ENCODE data around the gene LARGE1. TPM values are rescaled to one million over a fixed set of nuclear protein-coding genes. Genes with fewer than 3 reads are reported as not detected.

LARGE1 gene
- total RNA-seq, 1 experiment from 2014 or later = 1.5 TPM

DNA sequence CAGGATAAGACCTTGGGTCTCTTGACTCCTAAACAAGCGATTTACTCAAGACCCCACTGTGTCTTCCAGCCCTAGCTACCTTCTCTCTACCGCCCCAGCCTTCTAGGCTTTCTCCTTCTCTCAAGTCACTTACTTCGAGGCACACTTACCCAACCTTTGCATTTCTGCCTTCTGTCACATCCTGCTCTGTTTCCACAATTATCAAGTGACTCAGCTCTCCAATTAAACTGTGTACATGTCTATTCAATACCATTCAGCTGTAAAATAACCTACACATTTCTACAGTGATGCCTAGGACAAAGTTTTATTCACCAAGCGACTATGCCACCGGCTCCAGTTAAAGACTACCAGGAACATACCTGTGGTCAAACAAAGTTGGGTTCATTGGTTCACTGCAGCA, 69.0 kb downstream of the LARGE1 start:
- TF ChIP-seq FOSL1 (IDR thresholded peaks at IDR 0.05; ENCODE audit: low read depth) (no peak), RAD21 (IDR thresholded peaks at IDR 0.05; ENCODE audit: low read depth) (no peak)
- TF ChIP-seq, protein P1, sequence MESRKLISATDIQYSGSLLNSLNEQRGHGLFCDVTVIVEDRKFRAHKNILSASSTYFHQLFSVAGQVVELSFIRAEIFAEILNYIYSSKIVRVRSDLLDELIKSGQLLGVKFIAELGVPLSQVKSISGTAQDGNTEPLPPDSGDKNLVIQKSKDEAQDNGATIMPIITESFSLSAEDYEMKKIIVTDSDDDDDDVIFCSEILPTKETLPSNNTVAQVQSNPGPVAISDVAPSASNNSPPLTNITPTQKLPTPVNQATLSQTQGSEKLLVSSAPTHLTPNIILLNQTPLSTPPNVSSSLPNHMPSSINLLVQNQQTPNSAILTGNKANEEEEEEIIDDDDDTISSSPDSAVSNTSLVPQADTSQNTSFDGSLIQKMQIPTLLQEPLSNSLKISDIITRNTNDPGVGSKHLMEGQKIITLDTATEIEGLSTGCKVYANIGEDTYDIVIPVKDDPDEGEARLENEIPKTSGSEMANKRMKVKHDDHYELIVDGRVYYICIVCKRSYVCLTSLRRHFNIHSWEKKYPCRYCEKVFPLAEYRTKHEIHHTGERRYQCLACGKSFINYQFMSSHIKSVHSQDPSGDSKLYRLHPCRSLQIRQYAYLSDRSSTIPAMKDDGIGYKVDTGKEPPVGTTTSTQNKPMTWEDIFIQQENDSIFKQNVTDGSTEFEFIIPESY (IDR thresholded peaks at IDR 0.05; ENCODE audit: extremely low read depth, insufficient replicate concordance, low read length) = no peak
- Histone ChIP-seq H4K20me1 (ENCODE audit: insufficient read depth) (no peaks in the 10 kb centered on the region), H3K4me1 (ENCODE audit: control insufficient read depth in 1 of 2, insufficient read depth in 2 of 2, low read length in 2 of 2) (no peaks in the 10 kb centered on the region), H3K36me3 (ENCODE audit: control insufficient read depth in 1 of 2, insufficient read depth in 2 of 2, low read length in 2 of 2) (no peaks in the 10 kb centered on the region), H3K4me3 (replicated peaks in 1 of 2; ENCODE audit: low read depth in 1 of 2, low read length in 2 of 2) (no peak overlapping the region), H3K4me2 (ENCODE audit: low read length) (no peak overlapping the region), H3K9me2 (ENCODE audit: insufficient read depth) (no peaks in the 10 kb centered on the region), H3K9me3 (ENCODE audit: control insufficient read depth in 1 of 2, insufficient read depth in 1 of 2, low read depth in 1 of 2, low read length in 2 of 2) (peaks cover 9 to 26% of the 10 kb centered on the region in 2 experiments; a peak in 3 of 4 replicates), H3K27me3 (ENCODE audit: insufficient read depth, low read length) (no peaks in the 10 kb centered on the region), H2AFZ (ENCODE audit: low read depth, low read length, poor library complexity, severe bottlenecking) (no peak overlapping the region), H3K27ac (ENCODE audit: low read depth, low read length) (no peak overlapping the region), H3K79me2 (ENCODE audit: insufficient read depth, low read length) (no peaks in the 10 kb centered on the region), H3K9ac (ENCODE audit: low read length) (no peak overlapping the region)
- POLR2A ChIA-PET = no interaction called here
- RAD21 ChIA-PET (ENCODE audit: low non-redundant PET in 1 of 2, low total read pairs in 2 of 2, uncharacterized antibody in 2 of 2, unreplicated experiment in 2 of 2) = no interaction called here
- ATAC-seq (no peak), DNase-seq (ENCODE audit: low read depth, low spot score) (no peak)
- no TSS peak for BruUV-seq (replicated peaks)
- intact Hi-C loops (cut with micrococcal nuclease) = no loop called here
- CTCF ChIA-PET = no interaction called here

DNA sequence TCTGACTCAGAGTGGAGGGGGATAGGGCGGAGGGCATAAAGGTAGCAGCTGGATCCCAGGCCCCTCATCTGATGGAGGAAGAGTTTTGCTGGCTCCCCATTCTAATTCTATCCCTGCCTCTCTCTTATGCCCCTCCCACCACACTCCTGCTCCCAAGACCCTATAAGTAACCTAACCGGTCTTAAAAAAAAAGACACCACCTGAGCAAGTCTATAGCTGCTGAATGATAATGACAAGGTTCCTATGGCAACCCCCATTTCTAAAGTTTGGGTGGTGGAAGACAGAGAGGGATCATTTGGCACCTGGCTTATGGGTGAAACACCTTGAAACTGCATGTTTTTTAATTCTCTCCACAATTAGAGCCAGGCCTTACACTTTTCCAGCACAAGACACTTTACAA, 69.6 kb downstream of the LARGE1 start:
- no peaks in the 10 kb centered on the region for H3K79me2 ChIP-seq (ENCODE audit: insufficient read depth, low read length)
- H3K4me2 ChIP-seq (ENCODE audit: low read length) = no peak overlapping the region
- H3K9ac ChIP-seq (ENCODE audit: low read length) = no peak overlapping the region
- no peaks in the 10 kb centered on the region for H4K20me1 ChIP-seq (ENCODE audit: insufficient read depth)
- intact Hi-C loops (cut with micrococcal nuclease) = no loop called here
- ChIA-PET CTCF (no interaction called here), POLR2A (no interaction called here), RAD21 (ENCODE audit: low non-redundant PET in 1 of 2, low total read pairs in 2 of 2, uncharacterized antibody in 2 of 2, unreplicated experiment in 2 of 2) (no interaction called here)
- no TSS peak for BruUV-seq (replicated peaks)
- no peak overlapping the region for H3K4me3 ChIP-seq (replicated peaks in 1 of 2; ENCODE audit: low read depth in 1 of 2, low read length in 2 of 2)
- H2AFZ ChIP-seq (ENCODE audit: low read depth, low read length, poor library complexity, severe bottlenecking) = no peak overlapping the region
- H3K9me3 ChIP-seq (ENCODE audit: control insufficient read depth in 1 of 2, insufficient read depth in 1 of 2, low read depth in 1 of 2, low read length in 2 of 2) = peaks cover 12 to 22% of the 10 kb centered on the region in 2 experiments; a peak in 3 of 4 replicates
- H3K9me2 ChIP-seq (ENCODE audit: insufficient read depth) = no peaks in the 10 kb centered on the region
- H3K4me1 ChIP-seq (ENCODE audit: control insufficient read depth in 1 of 2, insufficient read depth in 2 of 2, low read length in 2 of 2) = no peaks in the 10 kb centered on the region
- H3K36me3 ChIP-seq (ENCODE audit: control insufficient read depth in 1 of 2, insufficient read depth in 2 of 2, low read length in 2 of 2) = no peaks in the 10 kb centered on the region
- H3K27me3 ChIP-seq (ENCODE audit: insufficient read depth, low read length) = no peaks in the 10 kb centered on the region
- DNase-seq (ENCODE audit: low read depth, low spot score) (no peak), ATAC-seq (no peak)
- no peak overlapping the region for H3K27ac ChIP-seq (ENCODE audit: low read depth, low read length)
- TF ChIP-seq SRF (IDR thresholded peaks at IDR 0.05; ENCODE audit: low read depth) (no peak), EZH2 (IDR thresholded peaks at IDR 0.05) (no peak), JUND (IDR thresholded peaks at IDR 0.05) (no peak), RAD21 (IDR thresholded peaks at IDR 0.05; ENCODE audit: low read depth) (no peak), FOSL1 (IDR thresholded peaks at IDR 0.05; ENCODE audit: low read depth) (no peak), ELF1 (IDR thresholded peaks at IDR 0.05; ENCODE audit: borderline replicate concordance, low read depth) (no peak), REST (IDR thresholded peaks at IDR 0.05; ENCODE audit: low read depth) (no peak), ZFX (IDR thresholded peaks at IDR 0.05) (no peak), SP1 (IDR thresholded peaks at IDR 0.05; ENCODE audit: low read depth) (no peak), EGR1 (IDR thresholded peaks at IDR 0.05; ENCODE audit: low read depth) (no peak), TCF7L2 (IDR thresholded peaks at IDR 0.05; ENCODE audit: borderline replicate concordance, extremely low read depth, insufficient read depth, insufficient read length) (no peak), EZH2phosphoT487 (IDR thresholded peaks at IDR 0.05; ENCODE audit: borderline replicate concordance) (no peak), MAX (IDR thresholded peaks at IDR 0.05) (no peak), POLR2A (IDR thresholded peaks at IDR 0.05; ENCODE audit: borderline replicate concordance, extremely low read depth, insufficient read depth, insufficient read length) (no peak), POLR2AphosphoS5 (IDR thresholded peaks at IDR 0.05; ENCODE audit: low read depth, low read length) (no peak), SIN3A (IDR thresholded peaks at IDR 0.05; ENCODE audit: low read depth) (no peak), ATF3 (IDR thresholded peaks at IDR 0.05) (no peak)
